HepG2 (cell line): ENCODE results near the gene ADAMTS20.
A peak's percentile ranks its signal among the peaks of the same experiment; 100 is the strongest.

Experiments used
- CTCF ChIP-seq: sonication (generic); formaldehyde crosslinking; IDR thresholded peaks from 2 replicates; pipeline ENCODE4 v1.5.0; 2020; ENCODE audit warnings: mild to moderate bottlenecking, missing genetic modification reagents, moderate library complexity
- MYNN ChIP-seq: sonication (generic); formaldehyde crosslinking; IDR thresholded peaks from 2 replicates; pipeline ENCODE4 v1.4.0; 2020; ENCODE audit warnings: mild to moderate bottlenecking, low read depth, missing genetic modification reagents
- POLR2A ChIP-seq, 2 experiments: IDR thresholded peaks; 2 replicates each; pipeline ENCODE4 v1.6.1; 2011; ENCODE audit warnings: low read depth in 2 of 2, low read length in 2 of 2, mild to moderate bottlenecking in 1 of 2, moderate library complexity in 1 of 2; ENCODE audit not compliant: insufficient read depth in 1 of 2
- SMC3 ChIP-seq: IDR thresholded peaks from 2 replicates; pipeline ENCODE4 v1.6.1; 2011; ENCODE audit warnings: low read length, improper control_type of control experiment
- ZNF121 ChIP-seq: sonication (generic); formaldehyde crosslinking; IDR thresholded peaks from 2 replicates; pipeline ENCODE4 v1.5.0; 2020; ENCODE audit warnings: mild to moderate bottlenecking, missing genetic modification reagents
- ZNF550 ChIP-seq: sonication (generic); formaldehyde crosslinking; IDR thresholded peaks from 2 replicates; pipeline ENCODE4 v1.4.0; 2020; ENCODE audit warnings: mild to moderate bottlenecking, missing genetic modification reagents, borderline replicate concordance
- TF ChIP-seq, protein P1 (sequence below): IDR thresholded peaks from 2 replicates; pipeline ENCODE4 v1.6.1; 2012; ENCODE audit warnings: inconsistent platforms
- TF ChIP-seq, protein P2 (sequence below): sonication (generic); formaldehyde crosslinking; IDR thresholded peaks from 2 replicates; pipeline ENCODE4 v1.5.0; 2020; ENCODE audit warnings: missing genetic modification reagents

DNA sequence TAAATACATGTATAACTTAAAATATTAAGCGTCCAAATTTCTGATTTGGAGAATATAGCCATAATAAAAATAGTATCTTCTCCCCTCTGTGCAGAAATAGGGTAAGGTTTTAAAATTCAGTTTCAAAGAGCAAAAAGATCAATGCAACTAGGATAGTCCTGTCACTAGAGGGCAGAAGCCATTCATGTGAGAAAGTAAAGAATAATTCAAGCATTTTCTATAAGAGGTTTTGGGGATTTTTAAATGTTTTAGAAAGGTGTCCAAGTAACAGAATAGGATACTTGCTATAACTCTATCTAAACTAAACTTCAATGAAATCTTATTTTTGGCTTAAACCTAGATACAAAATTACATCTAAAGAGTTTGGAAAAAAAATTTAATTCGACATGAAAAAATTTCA is 50.3 kb downstream of the ADAMTS20 start:
- TF ChIP-seq, protein P1, sequence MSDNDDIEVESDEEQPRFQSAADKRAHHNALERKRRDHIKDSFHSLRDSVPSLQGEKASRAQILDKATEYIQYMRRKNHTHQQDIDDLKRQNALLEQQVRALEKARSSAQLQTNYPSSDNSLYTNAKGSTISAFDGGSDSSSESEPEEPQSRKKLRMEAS, result no peak
- no peak for TF ChIP-seq POLR2A (IDR thresholded peaks at IDR 0.05; ENCODE audit: insufficient read depth in 1 of 2, low read depth in 2 of 2, low read length in 2 of 2)
- TF ChIP-seq CTCF (CRISPR knock-in tag), result peak; percentile 41
- TF ChIP-seq ZNF121 (CRISPR knock-in tag), result no peak
- no peak for TF ChIP-seq SMC3
- no peak for TF ChIP-seq ZNF550
- TF ChIP-seq, protein P2, sequence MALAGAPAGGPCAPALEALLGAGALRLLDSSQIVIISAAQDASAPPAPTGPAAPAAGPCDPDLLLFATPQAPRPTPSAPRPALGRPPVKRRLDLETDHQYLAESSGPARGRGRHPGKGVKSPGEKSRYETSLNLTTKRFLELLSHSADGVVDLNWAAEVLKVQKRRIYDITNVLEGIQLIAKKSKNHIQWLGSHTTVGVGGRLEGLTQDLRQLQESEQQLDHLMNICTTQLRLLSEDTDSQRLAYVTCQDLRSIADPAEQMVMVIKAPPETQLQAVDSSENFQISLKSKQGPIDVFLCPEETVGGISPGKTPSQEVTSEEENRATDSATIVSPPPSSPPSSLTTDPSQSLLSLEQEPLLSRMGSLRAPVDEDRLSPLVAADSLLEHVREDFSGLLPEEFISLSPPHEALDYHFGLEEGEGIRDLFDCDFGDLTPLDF, result no peak
- no peak for TF ChIP-seq MYNN
